SU-DHL-6 (cell line): Measurements from ENCODE around the gene KPNA1.

Experiments used
- H2AFZ ChIP-seq: fragments of 200-600 bp; sonication (generic); 2 replicates; pipeline ENCODE4 v1.6.1; 2014; ENCODE audit warnings: low read depth, mild to moderate bottlenecking, moderate library complexity, mixed read lengths, antibody characterized with exemption, low read length; ENCODE audit not compliant: severe bottlenecking
- H3F3A ChIP-seq: fragments of 200-600 bp; shearing (Covaris generic); 2 replicates; pipeline ENCODE4 v1.6.0; 2016; ENCODE audit warnings: antibody characterized with exemption, mild to moderate bottlenecking; ENCODE audit not compliant: insufficient read depth
- H3K27ac ChIP-seq: fragments of 200-600 bp; sonication (generic); 2 replicates; pipeline ENCODE4 v1.5.1; 2016; ENCODE audit warnings: low read depth, mild to moderate bottlenecking, low read length, moderate library complexity, mixed read lengths
- H3K27me3 ChIP-seq: fragments of 200-600 bp; sonication (generic), shearing (Covaris generic); 2 replicates; pipeline ENCODE4 v1.6.0; 2014; ENCODE audit warnings: mild to moderate bottlenecking, low read length
- H3K36me3 ChIP-seq: fragments of 200-600 bp; sonication (generic); 2 replicates; pipeline ENCODE4 v1.6.1; 2014; ENCODE audit warnings: mild to moderate bottlenecking, low read length, mixed read lengths
- H3K4me2 ChIP-seq: fragments of 300-600, 200-600 bp; shearing (Covaris generic), sonication (generic); 2 replicates; pipeline ENCODE4 v1.6.0; 2014; ENCODE audit warnings: low read length, low read depth, mild to moderate bottlenecking; ENCODE audit not compliant: poor library complexity, severe bottlenecking
- H3K4me3 ChIP-seq: fragments of 200-600 bp; sonication (generic); 2 replicates; pipeline ENCODE4 v1.5.1; 2014; ENCODE audit warnings: antibody characterized with exemption, low read length, mild to moderate bottlenecking, mixed read lengths; ENCODE audit not compliant: insufficient read depth, poor library complexity, severe bottlenecking
- H3K79me2 ChIP-seq: fragments of 200-600 bp; sonication (generic); 2 replicates; pipeline ENCODE4 v1.6.1; 2014; ENCODE audit warnings: mild to moderate bottlenecking, low read length, moderate library complexity; ENCODE audit not compliant: insufficient read depth
- H3K9ac ChIP-seq: fragments of 200-600 bp; sonication (generic); 2 replicates; pipeline ENCODE4 v1.7.0; 2014; ENCODE audit warnings: mild to moderate bottlenecking, low read length
- H3K9me2 ChIP-seq: fragments of 200-600 bp; sonication (generic); replicated peaks from 2 replicates; pipeline ENCODE4 v1.6.1; 2014; ENCODE audit warnings: low read length; ENCODE audit not compliant: insufficient read depth
- H3K9me3 ChIP-seq: fragments of 200-600 bp; sonication (generic); 2 replicates; pipeline ENCODE4 v1.6.1; 2014; ENCODE audit warnings: low read length, mixed read lengths; ENCODE audit not compliant: insufficient read depth
- H4K20me1 ChIP-seq: fragments of 200-600 bp; sonication (generic); 2 replicates; pipeline ENCODE4 v1.6.1; 2014; ENCODE audit warnings: low read depth, mild to moderate bottlenecking, antibody characterized with exemption, low read length, moderate library complexity, mixed read lengths
- EZH2phosphoT487 ChIP-seq: fragments of 200-600 bp; sonication (generic), shearing (Covaris generic); conservative IDR thresholded peaks from 2 replicates; pipeline ENCODE4 v1.6.1; 2018; ENCODE audit warnings: mild to moderate bottlenecking, antibody characterized with exemption, low read length, moderate library complexity, mixed read lengths
- TF ChIP-seq, protein P1 (sequence below): fragments of 200-600 bp; sonication (generic); IDR thresholded peaks from one replicate; pipeline ENCODE4 v1.5.1; 2017; ENCODE audit warnings: antibody characterized with exemption, mild to moderate bottlenecking, low read length, moderate library complexity; ENCODE audit not compliant: insufficient read depth, poor library complexity, severe bottlenecking

KPNA1 gene

GRCh38 chr3:122533931-122534334, 19.2 kb upstream of the KPNA1 start:
- Histone ChIP-seq H3K9ac (no peak overlapping the region), H3K9me2 (no peaks in the 10 kb centered on the region), H3K4me2 (no peak overlapping the region), H3F3A (no peaks in the 10 kb centered on the region), H3K36me3 (no peaks in the 10 kb centered on the region), H3K27me3 (no peaks in the 10 kb centered on the region), H4K20me1 (no peaks in the 10 kb centered on the region), H3K27ac (no peak overlapping the region), H3K79me2 (no peaks in the 10 kb centered on the region), H3K4me3 (no peak overlapping the region), H3K9me3 (no peaks in the 10 kb centered on the region), H2AFZ (no peak overlapping the region)
- no peak for TF ChIP-seq EZH2phosphoT487
- TF ChIP-seq, protein P1, sequence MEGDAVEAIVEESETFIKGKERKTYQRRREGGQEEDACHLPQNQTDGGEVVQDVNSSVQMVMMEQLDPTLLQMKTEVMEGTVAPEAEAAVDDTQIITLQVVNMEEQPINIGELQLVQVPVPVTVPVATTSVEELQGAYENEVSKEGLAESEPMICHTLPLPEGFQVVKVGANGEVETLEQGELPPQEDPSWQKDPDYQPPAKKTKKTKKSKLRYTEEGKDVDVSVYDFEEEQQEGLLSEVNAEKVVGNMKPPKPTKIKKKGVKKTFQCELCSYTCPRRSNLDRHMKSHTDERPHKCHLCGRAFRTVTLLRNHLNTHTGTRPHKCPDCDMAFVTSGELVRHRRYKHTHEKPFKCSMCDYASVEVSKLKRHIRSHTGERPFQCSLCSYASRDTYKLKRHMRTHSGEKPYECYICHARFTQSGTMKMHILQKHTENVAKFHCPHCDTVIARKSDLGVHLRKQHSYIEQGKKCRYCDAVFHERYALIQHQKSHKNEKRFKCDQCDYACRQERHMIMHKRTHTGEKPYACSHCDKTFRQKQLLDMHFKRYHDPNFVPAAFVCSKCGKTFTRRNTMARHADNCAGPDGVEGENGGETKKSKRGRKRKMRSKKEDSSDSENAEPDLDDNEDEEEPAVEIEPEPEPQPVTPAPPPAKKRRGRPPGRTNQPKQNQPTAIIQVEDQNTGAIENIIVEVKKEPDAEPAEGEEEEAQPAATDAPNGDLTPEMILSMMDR, result no peak

DNA sequence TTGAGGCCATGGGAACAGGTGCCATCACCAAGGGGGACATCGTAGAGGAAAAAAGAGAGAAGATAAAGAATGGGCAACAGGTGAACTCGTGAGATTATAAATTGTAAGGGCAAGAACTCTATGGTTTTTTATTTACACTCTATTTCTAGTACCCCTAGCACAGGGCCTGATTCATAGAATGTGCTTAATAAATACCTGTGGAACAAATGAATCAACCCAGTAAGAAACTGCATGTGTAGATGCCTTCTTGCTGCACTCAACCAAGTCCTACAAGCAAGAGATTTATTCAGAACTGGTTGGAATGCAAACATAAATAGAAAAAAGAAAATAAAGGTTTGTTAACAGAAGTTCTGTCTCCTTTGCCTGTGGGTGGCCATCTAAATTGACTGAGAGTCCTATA, 18.7 kb upstream of the KPNA1 start:
- Histone ChIP-seq H3K27me3 (no peaks in the 10 kb centered on the region), H3F3A (no peaks in the 10 kb centered on the region), H3K9me2 (no peaks in the 10 kb centered on the region), H4K20me1 (no peaks in the 10 kb centered on the region), H3K27ac (no peak overlapping the region), H3K9ac (no peak overlapping the region), H2AFZ (no peak overlapping the region), H3K4me2 (no peak overlapping the region), H3K4me3 (no peak overlapping the region), H3K79me2 (no peaks in the 10 kb centered on the region), H3K36me3 (no peaks in the 10 kb centered on the region), H3K9me3 (no peaks in the 10 kb centered on the region)
- TF ChIP-seq, protein P1, result no peak
- TF ChIP-seq EZH2phosphoT487, result no peak

DNA sequence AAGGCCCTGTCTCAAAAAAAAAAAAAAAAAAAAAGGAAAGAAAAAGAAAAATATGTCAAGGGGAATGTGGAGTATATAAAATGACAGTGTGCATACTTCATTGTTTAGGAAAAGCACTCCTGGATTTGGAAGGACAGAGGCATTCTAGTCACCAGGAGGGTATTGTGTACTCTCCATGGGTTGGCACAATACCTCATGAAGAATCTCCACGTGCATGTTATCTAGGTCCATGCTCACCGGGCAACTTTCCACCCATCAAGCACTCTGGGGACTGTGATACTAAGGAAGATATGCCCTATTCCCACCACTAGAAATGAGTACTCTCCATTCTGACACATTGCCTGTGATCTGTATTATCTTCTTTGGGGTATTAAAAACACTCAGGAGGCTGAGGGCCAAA, 15.4 kb upstream of the KPNA1 start:
- H2AFZ ChIP-seq, result no peak overlapping the region
- H3K4me3 ChIP-seq, result no peak overlapping the region
- no peak overlapping the region for H3K4me2 ChIP-seq
- H3K9me2 ChIP-seq, result no peaks in the 10 kb centered on the region
- TF ChIP-seq, protein P1, result no peak
- no peak for TF ChIP-seq EZH2phosphoT487
- H3K27me3 ChIP-seq, result no peaks in the 10 kb centered on the region
- no peak overlapping the region for H3K27ac ChIP-seq
- H3K9me3 ChIP-seq, result no peaks in the 10 kb centered on the region
- no peaks in the 10 kb centered on the region for H3K36me3 ChIP-seq
- H3F3A ChIP-seq, result no peaks in the 10 kb centered on the region
- no peaks in the 10 kb centered on the region for H4K20me1 ChIP-seq
- no peaks in the 10 kb centered on the region for H3K79me2 ChIP-seq
- no peak overlapping the region for H3K9ac ChIP-seq
